Medulla oblongata (tissue), 1 donor: ENCODE data around the gene CNNM2.
"Not testable (repeated sequence)": the region's sequence is repeated elsewhere in the genome, so short reads cannot be mapped to it uniquely, and the experiment has no call there.

ENCODE experiments used
- DNase-seq: peaks from one replicate; pipeline ENCODE4 v3.0.0-alpha.2; 2015; ENCODE audit errors: extremely low spot score

The CNNM2 gene

DNA sequence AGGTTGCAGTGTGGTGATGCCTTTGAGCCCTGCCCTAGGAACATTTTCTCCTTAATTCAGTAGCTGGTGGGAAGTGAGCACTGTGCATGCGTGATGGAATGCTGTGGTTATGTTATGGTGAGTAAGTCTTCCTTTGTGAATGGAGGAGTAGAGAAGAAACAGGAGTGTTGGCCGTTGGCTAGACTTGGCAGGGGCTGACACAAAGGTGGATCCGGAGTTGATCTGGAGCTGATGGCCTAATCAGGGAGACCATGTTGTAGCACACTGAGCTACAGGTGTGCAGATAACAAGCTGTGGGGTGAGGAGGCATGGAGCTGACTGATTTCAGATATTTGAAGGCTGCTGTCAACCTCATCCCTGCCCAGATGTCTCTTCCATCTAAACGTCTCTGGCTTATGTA lies 122.3 kb downstream of the CNNM2 start:
- no peak for DNase-seq

DNA sequence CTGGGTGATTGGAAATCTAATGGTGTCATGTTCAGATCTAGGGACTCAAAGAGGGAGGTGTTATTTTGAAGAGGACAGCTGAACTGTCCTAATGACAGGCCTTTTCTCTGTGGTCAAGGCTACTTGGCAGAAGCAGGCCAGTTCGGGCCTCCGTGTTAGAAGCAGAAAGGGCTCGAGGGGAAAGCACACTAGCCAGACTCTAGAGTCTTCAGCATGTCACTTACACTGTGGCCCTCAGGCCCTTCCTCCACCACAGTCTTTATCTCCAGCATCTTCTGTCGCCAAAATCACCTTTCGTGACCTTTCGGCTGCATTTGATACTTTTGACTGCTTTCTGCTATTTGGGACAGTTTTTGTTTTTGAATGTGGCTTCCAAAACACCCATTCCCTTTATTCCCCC lies 123.3 kb downstream of the CNNM2 start:
- DNase-seq = no peak

DNA sequence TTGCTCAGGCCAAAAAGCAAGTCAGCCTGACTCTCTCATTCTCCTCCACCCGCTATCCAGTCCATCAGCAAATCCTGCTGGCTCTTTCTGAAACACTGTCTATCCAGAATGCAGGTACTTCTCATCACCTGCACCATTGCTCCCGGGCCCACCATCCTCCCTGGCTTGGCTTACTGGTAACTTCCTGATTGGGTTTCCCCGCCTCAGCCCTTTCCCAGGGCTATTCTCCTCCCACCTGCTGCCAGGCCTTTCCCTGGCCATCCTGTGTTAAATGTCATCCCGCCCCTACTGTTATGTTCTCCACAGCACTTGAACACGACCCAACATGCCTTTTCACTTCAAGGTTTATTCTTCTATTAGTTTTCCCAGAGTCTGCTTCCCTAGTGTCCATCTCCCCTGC lies 124.0 kb downstream of the CNNM2 start:
- DNase-seq = no peak

DNA sequence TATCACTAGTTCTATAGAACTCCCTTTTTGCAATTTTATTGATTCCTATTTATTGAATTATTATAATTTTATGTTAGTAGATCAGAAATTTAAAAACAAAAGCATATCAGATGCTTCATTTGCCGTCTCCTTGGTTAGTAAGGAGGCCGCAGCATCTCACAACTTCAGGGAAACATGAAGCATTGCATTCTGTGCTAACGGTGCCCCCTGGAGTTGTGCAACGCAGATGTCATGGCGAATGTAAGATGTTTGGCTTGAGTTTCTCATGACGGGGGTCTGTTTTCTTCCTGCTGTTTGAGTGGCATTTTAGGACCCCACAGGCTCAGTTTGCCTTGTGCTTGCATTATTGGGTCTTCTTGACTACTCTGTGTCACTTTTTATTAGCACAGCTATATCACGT lies 124.8 kb downstream of the CNNM2 start:
- DNase-seq = no peak

DNA sequence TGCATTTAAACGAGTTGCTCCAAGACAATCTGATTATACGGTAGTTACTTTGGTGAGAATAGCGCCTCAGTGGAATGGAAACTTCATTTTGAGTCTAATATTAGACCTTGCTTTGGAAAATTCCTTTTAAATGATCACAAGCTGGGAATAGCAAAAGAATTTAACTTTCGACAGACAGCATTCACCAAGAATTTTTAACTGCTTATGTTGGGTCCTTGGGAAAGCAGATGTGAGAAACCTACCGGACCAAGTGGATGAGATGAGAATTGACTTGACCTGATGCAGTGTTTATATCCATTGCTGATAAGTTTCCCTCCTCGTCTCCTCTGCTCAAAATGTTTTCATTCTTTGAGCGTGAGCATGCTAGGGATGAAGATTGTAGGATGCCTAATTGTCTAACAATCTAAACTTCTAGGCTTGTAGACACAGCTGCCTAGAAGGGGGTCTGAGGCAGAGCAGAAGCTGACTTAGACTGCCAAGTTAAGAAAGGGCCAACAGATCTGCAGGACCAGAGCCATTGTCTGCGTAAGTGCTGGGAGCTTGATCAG lies 126.9 kb downstream of the CNNM2 start:
- no peak for DNase-seq

DNA sequence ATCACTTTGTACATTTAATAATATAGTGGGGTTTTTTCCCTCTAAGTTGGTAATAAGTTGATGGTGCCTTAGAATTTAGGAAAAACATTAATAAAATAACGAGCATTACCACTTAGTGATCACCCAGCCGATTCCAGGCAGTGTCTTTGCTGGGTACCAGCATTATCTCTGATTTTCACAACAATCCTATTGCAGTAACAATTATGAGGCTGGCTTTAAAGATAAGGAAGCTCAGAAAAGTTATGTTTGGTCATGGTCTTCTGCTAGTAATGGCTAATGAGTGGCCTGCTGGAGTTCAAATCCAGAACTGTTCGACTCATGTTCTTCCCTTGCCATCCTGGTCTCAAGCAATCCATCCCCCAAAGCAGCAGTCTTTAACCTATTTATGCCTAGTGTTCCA lies 127.9 kb downstream of the CNNM2 start:
- DNase-seq = no peak

DNA sequence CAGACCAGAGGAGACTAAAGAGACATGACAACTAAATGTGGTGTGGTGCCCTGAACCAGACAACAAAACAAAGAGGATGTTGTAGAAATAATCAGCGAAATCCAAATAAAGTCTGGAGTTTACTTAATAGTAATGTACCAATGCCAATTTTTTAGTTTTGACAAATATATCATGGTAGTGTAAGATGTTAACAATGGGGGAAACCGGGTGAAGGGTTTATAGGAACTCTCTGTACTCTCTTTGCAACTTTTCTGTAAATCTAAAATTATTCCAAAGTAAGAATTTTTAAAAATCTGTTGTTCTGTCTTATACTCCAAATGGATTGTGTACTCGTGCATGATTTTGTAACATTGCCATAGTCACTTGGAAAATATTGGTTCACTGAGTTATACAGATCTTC lies 129.3 kb downstream of the CNNM2 start:
- no peak for DNase-seq

DNA sequence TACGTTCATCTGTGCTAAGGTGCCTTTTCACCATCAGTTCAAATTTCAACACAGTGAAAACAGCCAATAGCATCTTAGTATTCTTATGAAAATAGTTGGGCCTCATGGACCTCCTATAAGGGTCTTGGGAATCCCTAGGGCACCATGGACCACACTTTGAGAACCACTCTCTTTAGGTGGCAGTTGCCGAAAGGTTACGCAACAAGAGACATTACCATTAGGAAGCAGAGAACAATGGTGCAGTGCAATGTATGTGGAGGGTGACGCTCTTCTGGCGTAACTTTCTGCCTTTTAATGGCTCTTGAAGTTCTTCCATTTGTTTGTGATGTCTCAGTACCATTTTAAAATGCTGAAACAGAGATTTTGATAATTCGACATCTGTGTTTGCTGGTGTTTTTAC lies 131.1 kb downstream of the CNNM2 start:
- no peak for DNase-seq

DNA sequence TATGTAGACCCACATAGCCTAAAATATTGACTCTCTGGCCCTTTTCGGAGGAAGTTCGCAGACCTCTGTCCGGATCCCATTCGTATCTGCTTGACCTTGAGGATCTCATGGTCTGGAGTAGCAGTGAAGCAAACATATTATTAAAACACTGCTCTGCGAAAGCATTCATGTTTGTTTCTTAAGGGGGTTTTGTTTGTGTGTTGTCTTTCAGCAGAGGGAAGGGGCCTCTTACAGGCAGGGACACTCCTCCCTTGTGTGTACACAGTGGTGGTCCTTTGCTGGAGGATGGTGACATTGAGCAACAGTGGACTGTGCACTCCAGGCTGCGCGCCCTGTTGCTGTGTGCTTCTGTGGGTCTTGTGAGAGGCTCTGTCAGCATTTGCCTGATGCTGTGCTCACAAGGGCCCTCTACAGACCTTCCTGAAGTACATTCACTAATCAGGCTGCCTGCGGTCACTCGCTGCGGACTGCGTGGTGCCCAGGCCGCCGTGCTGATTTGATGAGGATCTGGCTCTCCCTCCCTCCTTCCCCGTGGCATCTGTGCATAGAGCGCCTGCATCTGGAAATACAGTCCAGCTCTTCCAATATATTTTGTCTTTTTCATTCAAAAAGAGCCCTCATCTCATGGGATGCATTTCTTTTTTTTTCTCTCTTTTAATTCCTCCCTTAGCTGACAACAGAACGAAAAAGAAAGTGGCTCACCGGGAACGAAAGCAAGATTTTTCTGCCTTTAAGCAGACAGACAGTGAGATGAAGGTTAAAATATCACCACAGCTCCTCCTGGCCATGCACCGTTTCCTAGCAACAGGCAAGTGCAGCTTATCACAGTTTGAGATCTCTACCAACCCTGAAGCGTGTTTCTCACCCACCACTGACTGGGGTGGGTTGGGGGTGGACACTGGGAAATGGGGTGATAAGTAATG lies 135.8 kb downstream of the CNNM2 start:
- peak; percentile 76 for DNase-seq

DNA sequence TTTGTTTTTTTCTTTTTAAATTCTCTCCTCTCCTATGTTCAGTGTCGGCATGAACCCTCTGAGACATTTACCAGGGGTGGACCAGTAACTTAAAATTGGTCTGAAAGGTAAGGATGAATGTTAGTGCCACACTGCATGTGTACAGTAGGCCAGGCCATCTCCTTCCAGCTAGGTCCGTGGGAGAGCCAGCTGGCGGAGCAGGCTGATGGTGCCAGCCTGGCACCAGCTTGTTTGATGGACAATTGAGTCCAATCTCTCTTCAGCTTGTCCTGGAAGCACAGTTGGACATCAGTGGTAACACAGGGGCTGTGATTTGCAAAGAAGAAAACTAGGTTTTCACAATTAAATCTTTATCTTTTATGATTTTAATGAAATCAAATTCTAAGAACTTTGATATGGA lies 136.5 kb downstream of the CNNM2 start:
- DNase-seq = peak; percentile 47

DNA sequence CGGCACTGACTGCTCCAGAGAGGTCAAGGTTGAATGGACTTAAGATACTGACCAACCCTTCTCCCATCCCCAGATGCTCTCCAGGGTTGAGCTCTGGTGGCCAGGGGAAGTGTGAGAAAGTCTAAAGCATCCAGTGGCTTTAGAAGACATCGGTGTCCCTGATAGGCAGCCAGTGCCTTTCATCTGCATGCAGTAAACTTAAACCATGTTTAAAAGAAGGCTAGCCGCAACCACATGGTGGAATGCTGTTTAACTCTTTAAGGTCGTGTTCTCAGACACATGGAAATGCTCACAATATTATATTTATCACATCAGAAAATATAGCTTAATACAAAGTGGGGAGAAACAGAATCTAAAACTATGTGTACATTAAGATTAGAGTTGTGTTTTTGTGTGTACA lies 137.0 kb downstream of the CNNM2 start:
- no peak for DNase-seq

DNA sequence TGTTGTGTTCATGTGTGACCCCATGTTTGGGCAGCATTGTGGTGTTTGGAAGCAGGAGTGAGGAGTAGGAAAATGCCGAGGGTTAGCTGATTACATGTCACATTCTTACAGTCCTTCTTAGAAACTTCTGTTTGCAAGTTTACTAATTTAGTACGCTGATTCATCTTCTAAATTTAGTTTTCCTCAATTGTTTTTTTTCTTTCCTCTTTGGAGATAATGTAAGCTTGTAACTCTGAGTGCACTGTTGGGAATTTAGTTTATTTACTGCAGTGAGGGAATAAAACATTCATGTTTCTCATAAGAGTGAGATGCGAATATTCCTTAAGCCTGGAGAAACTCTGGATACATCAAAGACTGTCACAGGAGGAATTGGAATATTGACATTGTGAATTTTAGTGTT lies 139.9 kb downstream of the CNNM2 start:
- DNase-seq = no peak

DNA sequence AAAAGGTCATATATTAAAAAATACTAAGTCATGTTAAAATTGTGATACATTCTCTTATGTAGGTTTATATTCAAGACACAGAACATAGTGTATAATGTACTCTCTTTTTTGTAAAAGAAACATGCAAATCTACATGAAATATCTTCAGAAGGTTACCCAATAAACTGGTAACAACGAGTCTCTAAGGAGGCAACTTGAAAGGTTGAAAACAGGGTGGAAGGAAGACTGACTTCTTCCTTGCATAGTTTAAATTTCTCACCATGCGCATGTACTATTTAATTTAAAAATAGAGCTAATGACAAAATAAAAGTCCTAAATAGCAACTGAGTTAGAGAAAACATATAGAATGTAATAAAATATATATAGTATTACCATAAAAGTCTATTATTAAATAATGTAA lies 142.5 kb downstream of the CNNM2 start:
- no peak for DNase-seq

DNA sequence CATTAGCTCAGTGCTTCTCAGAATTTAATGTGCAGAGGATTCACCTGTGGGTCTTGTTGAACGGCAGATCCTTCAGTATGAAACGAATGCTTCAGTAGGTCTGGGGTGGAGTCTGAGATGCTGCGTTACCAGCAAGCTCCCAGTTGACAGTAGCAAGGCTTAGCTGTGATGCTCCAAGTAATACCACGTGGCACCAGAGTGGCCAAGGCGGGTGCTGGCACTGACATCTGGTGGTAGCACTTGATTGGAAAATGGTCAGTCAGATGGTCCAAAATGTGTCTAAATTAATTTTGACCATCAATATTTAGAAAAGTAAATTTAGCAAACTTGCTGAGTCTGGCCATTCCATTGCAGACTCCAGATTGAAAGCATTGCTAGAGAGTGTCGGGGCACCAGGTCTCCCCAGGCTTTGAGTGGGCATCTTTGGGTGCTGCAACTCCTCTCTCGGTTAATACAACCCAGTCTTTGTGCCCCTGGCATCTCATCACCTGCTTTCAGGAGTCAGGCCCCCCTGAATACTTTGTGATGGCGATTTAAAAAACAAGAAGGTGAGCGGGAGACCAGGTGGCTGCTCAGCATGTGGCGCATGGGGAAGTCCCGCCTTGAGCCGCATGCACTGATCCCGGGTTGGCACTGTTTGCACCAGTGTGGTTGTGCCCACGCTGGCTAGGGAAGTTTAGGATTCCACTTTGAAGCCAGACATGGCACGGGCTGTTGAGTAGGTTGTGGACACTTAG lies 144.9 kb downstream of the CNNM2 start:
- DNase-seq = peak; percentile 77

DNA sequence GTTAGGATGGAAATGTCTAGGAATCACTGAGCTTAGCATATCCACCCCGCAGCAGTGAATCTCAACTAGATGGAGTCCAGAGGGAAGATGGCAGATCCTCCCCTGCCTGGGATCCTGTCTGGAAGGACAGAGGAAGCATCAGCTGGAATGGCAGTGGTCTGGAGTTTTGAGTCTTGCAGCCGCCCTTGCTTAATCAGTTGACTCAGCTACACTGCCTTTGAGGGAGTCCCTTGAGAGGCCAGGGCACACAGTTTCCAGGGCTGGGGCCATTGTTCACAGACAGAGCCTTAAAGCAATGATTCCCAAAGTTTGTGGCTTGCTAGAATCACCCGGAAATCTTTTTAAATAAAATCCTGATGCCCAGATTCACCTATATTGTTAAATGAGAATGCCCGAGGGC lies 146.9 kb downstream of the CNNM2 start:
- no peak for DNase-seq

DNA sequence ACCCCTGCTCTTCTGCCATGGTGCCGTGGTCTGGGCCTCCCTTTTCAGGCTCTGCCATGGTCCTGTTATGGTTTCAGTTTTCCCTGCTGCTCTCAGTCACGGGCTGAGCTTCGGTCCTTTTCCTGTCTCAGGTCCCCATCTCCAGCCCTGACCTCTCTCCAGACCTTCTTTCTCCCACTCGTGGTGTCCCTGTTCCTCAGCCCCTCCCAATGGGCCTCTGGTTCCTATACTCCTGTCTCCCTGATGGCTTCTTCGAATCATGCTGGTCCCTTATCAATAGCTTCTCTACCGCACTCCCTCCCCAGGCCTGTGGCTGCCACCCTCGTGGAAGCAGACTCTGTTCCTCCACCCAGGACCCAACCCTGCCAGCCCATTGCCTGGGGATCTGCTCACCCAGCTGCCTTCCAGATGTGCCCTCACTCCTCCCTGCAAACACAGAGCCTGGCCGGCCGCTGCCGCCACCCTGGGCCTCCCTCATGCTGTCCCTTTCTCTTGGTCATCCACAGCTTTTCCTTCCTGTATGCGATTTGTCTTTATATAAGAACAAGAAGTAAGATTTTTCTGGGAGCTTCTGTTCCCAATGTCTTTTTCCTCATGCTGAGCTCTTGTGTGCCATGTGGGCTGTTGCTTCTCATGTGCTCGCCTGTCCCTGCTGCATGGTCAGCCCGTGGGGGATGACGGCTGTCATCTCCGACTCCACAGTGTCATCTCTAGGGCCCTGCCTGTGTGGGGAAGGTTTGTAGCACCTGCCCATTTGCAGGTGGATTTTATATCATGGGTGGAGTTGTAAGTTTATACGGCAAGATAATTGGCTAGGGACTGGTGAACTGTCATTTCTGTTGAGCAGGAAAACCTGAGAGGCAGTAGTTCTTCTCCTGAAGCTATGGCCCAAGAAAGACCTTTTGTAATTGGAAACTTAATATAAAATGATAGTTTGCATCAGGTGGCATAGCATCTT lies 148.3 kb downstream of the CNNM2 start:
- no peak for DNase-seq

DNA sequence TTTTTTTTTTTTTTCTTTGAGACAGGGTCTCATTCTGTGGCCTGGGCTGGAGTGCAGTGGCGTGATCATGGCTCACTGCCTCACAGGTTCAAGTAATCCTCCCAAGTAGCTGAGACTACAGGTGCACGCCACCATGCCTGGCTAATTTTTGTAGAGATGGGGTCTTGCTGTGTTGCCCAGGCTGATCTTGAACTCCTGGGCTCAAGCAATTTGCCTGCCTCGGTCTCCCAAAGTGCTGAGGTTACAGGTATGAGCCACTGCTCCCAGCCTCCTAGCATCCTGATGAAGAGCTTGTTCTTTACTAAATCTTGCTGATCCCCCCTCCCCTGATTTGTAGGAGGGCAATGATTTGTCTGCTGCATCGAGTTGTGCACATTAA lies 149.0 kb downstream of the CNNM2 start:
- not testable (repeated sequence) for DNase-seq

DNA sequence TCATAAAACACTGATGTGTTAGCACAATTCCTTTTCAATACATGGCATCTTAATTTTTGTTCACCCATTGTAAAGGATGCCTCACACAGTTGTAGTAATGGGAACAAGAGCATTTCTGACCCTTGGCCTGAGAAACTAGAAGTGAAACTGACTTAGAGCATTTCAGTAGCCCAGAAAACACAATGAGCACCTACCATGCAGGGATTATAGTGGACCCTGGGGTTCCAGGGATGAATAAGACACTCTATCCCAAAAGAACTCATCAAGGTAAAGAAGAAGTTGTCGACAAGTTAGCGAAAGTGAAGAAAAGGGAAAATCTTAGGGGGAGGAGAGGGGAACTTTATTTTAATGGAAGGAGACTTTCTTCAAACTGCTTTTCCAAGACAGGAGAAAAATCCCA lies 149.4 kb downstream of the CNNM2 start:
- DNase-seq = no peak

DNA sequence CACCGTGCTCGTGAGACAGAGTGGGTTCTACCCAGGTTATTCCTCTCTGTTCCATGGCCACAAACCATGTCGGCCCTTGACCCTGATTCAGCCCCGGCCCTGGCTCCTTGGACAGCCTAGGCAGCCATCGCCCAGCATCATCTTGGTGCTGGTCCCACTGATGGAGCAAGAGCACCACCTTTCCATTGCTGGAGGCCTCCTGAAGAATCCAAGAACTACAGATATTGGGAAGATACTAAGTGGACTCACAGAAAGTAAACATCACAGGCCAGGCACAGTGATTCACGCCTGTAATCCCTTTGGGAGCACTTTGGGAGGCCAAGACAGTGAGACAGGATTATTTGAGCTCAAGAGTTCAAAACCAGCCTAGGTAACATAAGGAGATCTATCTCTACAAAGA lies 149.9 kb downstream of the CNNM2 start:
- no peak for DNase-seq

DNA sequence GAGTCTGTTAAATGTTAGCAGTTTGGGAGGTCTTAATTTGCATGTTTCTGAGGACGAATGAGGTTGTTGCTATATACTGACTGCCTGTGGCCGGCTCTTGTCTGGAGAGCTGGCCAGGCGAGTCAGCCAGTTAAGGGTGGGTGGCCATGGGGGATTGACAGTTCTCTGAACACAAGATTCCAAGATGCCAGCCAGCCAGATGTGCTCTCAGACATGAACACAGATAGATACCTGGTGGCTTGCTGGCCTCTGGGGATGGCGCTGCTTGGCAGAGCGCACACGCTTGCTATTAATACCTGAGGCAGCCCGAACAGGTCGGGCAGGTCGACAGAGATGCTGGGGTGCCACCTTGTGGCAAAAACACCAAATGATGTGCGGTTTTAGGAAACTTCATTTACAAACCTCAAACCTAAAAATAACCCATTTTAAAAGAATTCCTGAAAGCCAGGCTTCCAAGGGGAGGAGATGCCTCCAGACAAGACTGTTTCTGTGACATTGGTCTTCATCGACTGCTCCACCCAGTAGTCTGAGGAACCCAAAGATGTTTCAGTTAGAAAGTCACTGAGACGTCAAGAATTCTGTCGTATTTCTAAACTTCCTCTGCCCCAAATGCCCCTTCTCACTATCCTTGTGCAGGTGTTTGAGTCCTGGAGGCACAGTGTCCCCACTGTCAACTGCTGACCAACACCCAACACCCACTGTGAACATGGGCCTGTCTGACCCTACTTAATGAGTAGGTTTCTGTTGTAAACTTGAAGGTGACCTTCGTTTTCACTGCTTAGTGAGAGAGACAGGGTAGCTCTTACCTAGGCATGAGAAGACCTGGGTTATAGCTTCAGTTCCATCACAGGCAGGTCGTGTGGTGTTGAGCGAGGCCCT lies 151.6 kb downstream of the CNNM2 start:
- peak; percentile 37 for DNase-seq

DNA sequence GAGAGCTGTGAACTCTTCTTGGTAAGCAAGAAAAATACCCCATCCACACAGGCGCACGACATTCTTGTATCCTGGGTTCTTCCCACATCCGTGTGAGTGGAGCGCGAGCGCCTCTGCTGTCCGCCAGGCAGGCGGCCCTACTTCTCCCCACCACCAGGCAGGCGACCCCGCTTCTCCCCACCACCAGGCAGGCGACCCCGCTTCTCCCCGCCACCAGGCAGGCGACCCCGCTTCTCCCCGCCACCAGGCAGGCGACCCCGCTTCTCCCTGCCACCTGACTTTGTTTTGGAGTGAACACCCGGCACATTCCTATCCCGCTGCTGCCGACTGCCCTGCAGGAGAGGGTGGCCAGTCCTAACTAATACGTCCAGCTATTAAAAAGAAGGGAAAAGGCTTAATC lies 154.2 kb downstream of the CNNM2 start:
- DNase-seq = no peak
